Measurements from ENCODE around the gene PIGS. TPM values are rescaled to one million over a fixed set of nuclear protein-coding genes. Genes with fewer than 3 reads are reported as not detected.

PIGS gene
- total RNA-seq, 1 experiment from 2014 or later: 50.2 TPM

- H2AFZ ChIP-seq (ENCODE audit: low read length): no peak overlapping the region
- H3K27ac ChIP-seq (ENCODE audit: low read length): peak overlapping the region; percentile 68
- no peak for DNase-seq
- H3K9me2 ChIP-seq (replicated peaks; ENCODE audit: insufficient read depth, low read length): no peaks in the 10 kb centered on the region
- peak overlapping the region; percentile 98 for H3K9ac ChIP-seq (ENCODE audit: low read length)
- H3K4me2 ChIP-seq (ENCODE audit: low read depth, low read length, poor library complexity, severe bottlenecking): peak overlapping the region; percentile 74
- H3K4me1 ChIP-seq (ENCODE audit: low read length): peaks cover 64% of the 10 kb centered on the region
- H3K9me3 ChIP-seq (ENCODE audit: low read length): no peaks in the 10 kb centered on the region
- H3K4me3 ChIP-seq (ENCODE audit: low read length): peak overlapping the region; percentile 97
- H4K20me1 ChIP-seq (ENCODE audit: insufficient read depth, low read depth, low read length): no peaks in the 10 kb centered on the region
- no peaks in the 10 kb centered on the region for H3K27me3 ChIP-seq (ENCODE audit: low read length)
- H3K79me2 ChIP-seq (ENCODE audit: low read length): peaks cover 33% of the 10 kb centered on the region
- H3K36me3 ChIP-seq (ENCODE audit: insufficient read depth, low read length): peaks cover 18% of the 10 kb centered on the region; the same call in 1 of the 2 replicates
These were observed 1.1 kb upstream of the PIGS start for GRCh38 chr17:28572259-28573039.

- Histone ChIP-seq H4K20me1 (ENCODE audit: insufficient read depth, low read depth, low read length) (peaks cover 6% of the 10 kb centered on the region; the same call in 1 of the 2 replicates), H3K9me3 (ENCODE audit: low read length) (no peaks in the 10 kb centered on the region), H3K27ac (ENCODE audit: low read length) (peak overlapping the region; percentile 58), H3K4me2 (ENCODE audit: low read depth, low read length, poor library complexity, severe bottlenecking) (peak overlapping the region; percentile 74), H3K4me1 (ENCODE audit: low read length) (peaks cover 64% of the 10 kb centered on the region), H3K9me2 (replicated peaks; ENCODE audit: insufficient read depth, low read length) (no peaks in the 10 kb centered on the region), H2AFZ (ENCODE audit: low read length) (peak overlapping the region; percentile 89), H3K79me2 (ENCODE audit: low read length) (peaks cover 47% of the 10 kb centered on the region), H3K36me3 (ENCODE audit: insufficient read depth, low read length) (peaks cover 25% of the 10 kb centered on the region; the same call in 1 of the 2 replicates), H3K27me3 (ENCODE audit: low read length) (no peaks in the 10 kb centered on the region), H3K9ac (ENCODE audit: low read length) (peak overlapping the region; percentile 98), H3K4me3 (ENCODE audit: low read length) (peak overlapping the region; percentile 97)
- peak; percentile 76 for DNase-seq
These were observed 486 bp downstream of the PIGS start for GRCh38 chr17:28570716-28571360.

GRCh38 chr17:28569446-28569845, 1.9 kb downstream of the PIGS start:
- peaks cover 58% of the 10 kb centered on the region for H3K4me1 ChIP-seq (ENCODE audit: low read length)
- peaks cover 55% of the 10 kb centered on the region for H3K79me2 ChIP-seq (ENCODE audit: low read length)
- H3K4me3 ChIP-seq (ENCODE audit: low read length): peak overlapping the region; percentile 97

GRCh38 chr17:28567604-28568003, 3.7 kb downstream of the PIGS start:
- H3K27me3 ChIP-seq (ENCODE audit: low read length): no peaks in the 10 kb centered on the region
- peak; percentile 92 for DNase-seq
- no peaks in the 10 kb centered on the region for H3K9me2 ChIP-seq (replicated peaks; ENCODE audit: insufficient read depth, low read length)
- H3K4me1 ChIP-seq (ENCODE audit: low read length): peaks cover 48% of the 10 kb centered on the region
- no peaks in the 10 kb centered on the region for H3K9me3 ChIP-seq (ENCODE audit: low read length)
- H3K9ac ChIP-seq (ENCODE audit: low read length): peak overlapping the region; percentile 44; the same call in 1 of the 2 replicates
- peaks cover 6% of the 10 kb centered on the region; the same call in 1 of the 2 replicates for H4K20me1 ChIP-seq (ENCODE audit: insufficient read depth, low read depth, low read length)
- peak overlapping the region; percentile 86 for H3K27ac ChIP-seq (ENCODE audit: low read length)
- no peak overlapping the region for H2AFZ ChIP-seq (ENCODE audit: low read length)
- H3K36me3 ChIP-seq (ENCODE audit: insufficient read depth, low read length): peaks cover 28% of the 10 kb centered on the region; the same call in 1 of the 2 replicates
- peak overlapping the region; percentile 69 for H3K4me2 ChIP-seq (ENCODE audit: low read depth, low read length, poor library complexity, severe bottlenecking)
- H3K79me2 ChIP-seq (ENCODE audit: low read length): peaks cover 66% of the 10 kb centered on the region
- H3K4me3 ChIP-seq (ENCODE audit: low read length): peak overlapping the region; percentile 52

More at GRCh38 chr17:28569446-28569845, 1.9 kb downstream of the PIGS start:
- Histone ChIP-seq H3K36me3 (ENCODE audit: insufficient read depth, low read length) (peaks cover 25% of the 10 kb centered on the region; the same call in 1 of the 2 replicates), H3K4me2 (ENCODE audit: low read depth, low read length, poor library complexity, severe bottlenecking) (peak overlapping the region; percentile 74), H2AFZ (ENCODE audit: low read length) (no peak overlapping the region), H3K27me3 (ENCODE audit: low read length) (no peaks in the 10 kb centered on the region), H3K9me3 (ENCODE audit: low read length) (no peaks in the 10 kb centered on the region), H4K20me1 (ENCODE audit: insufficient read depth, low read depth, low read length) (peaks cover 6% of the 10 kb centered on the region; the same call in 1 of the 2 replicates), H3K27ac (ENCODE audit: low read length) (peak overlapping the region; percentile 40), H3K9me2 (replicated peaks; ENCODE audit: insufficient read depth, low read length) (no peaks in the 10 kb centered on the region), H3K9ac (ENCODE audit: low read length) (0 out of 2 replicates have a peak overlapping the region, but pooled peaks have one; percentile 98)
- no peak for DNase-seq

- DNase-seq: no peak
- no peaks in the 10 kb centered on the region for H3K9me2 ChIP-seq (replicated peaks; ENCODE audit: insufficient read depth, low read length)
- no peak overlapping the region for H3K4me3 ChIP-seq (ENCODE audit: low read length)
- H4K20me1 ChIP-seq (ENCODE audit: insufficient read depth, low read depth, low read length): peaks cover 6% of the 10 kb centered on the region; the same call in 1 of the 2 replicates
- H3K4me2 ChIP-seq (ENCODE audit: low read depth, low read length, poor library complexity, severe bottlenecking): no peak overlapping the region
- H3K27ac ChIP-seq (ENCODE audit: low read length): no peak overlapping the region
- peaks cover 43% of the 10 kb centered on the region for H3K79me2 ChIP-seq (ENCODE audit: low read length)
- no peak overlapping the region for H2AFZ ChIP-seq (ENCODE audit: low read length)
- peaks cover 20% of the 10 kb centered on the region for H3K4me1 ChIP-seq (ENCODE audit: low read length)
- H3K36me3 ChIP-seq (ENCODE audit: insufficient read depth, low read length): peaks cover 39% of the 10 kb centered on the region
- no peaks in the 10 kb centered on the region for H3K27me3 ChIP-seq (ENCODE audit: low read length)
- no peak overlapping the region for H3K9ac ChIP-seq (ENCODE audit: low read length)
- no peaks in the 10 kb centered on the region for H3K9me3 ChIP-seq (ENCODE audit: low read length)
These were observed 7.8 kb downstream of the PIGS start for GRCh38 chr17:28563475-28563874.

GRCh38 chr17:28555022-28555421, 16.3 kb downstream of the PIGS start:
- DNase-seq: no peak
- Histone ChIP-seq H3K4me2 (ENCODE audit: low read depth, low read length, poor library complexity, severe bottlenecking) (no peak overlapping the region), H3K27ac (ENCODE audit: low read length) (no peak overlapping the region), H3K9me3 (ENCODE audit: low read length) (no peaks in the 10 kb centered on the region), H3K4me3 (ENCODE audit: low read length) (no peak overlapping the region), H3K9me2 (replicated peaks; ENCODE audit: insufficient read depth, low read length) (no peaks in the 10 kb centered on the region), H3K4me1 (ENCODE audit: low read length) (peaks cover 30% of the 10 kb centered on the region), H2AFZ (ENCODE audit: low read length) (no peak overlapping the region), H3K9ac (ENCODE audit: low read length) (no peak overlapping the region), H3K79me2 (ENCODE audit: low read length) (no peaks in the 10 kb centered on the region), H3K36me3 (ENCODE audit: insufficient read depth, low read length) (peaks cover 33% of the 10 kb centered on the region; the same call in 1 of the 2 replicates), H4K20me1 (ENCODE audit: insufficient read depth, low read depth, low read length) (peaks cover 17% of the 10 kb centered on the region; the same call in 1 of the 2 replicates), H3K27me3 (ENCODE audit: low read length) (no peaks in the 10 kb centered on the region)

- Histone ChIP-seq H3K4me1 (ENCODE audit: low read length) (peaks cover 34% of the 10 kb centered on the region), H4K20me1 (ENCODE audit: insufficient read depth, low read depth, low read length) (peaks cover 17% of the 10 kb centered on the region; the same call in 1 of the 2 replicates), H3K9ac (ENCODE audit: low read length) (no peak overlapping the region), H3K9me2 (replicated peaks; ENCODE audit: insufficient read depth, low read length) (no peaks in the 10 kb centered on the region), H3K27ac (ENCODE audit: low read length) (no peak overlapping the region), H3K79me2 (ENCODE audit: low read length) (no peaks in the 10 kb centered on the region), H3K36me3 (ENCODE audit: insufficient read depth, low read length) (peaks cover 29% of the 10 kb centered on the region; the same call in 1 of the 2 replicates), H3K9me3 (ENCODE audit: low read length) (no peaks in the 10 kb centered on the region), H3K4me3 (ENCODE audit: low read length) (no peak overlapping the region), H2AFZ (ENCODE audit: low read length) (no peak overlapping the region), H3K4me2 (ENCODE audit: low read depth, low read length, poor library complexity, severe bottlenecking) (no peak overlapping the region), H3K27me3 (ENCODE audit: low read length) (no peaks in the 10 kb centered on the region)
- no peak for DNase-seq
These were observed 16.8 kb downstream of the PIGS start for GRCh38 chr17:28554565-28554964.
